H7 (cell line): ENCODE results near the gene PAQR3. TPM values are rescaled to one million over a fixed set of nuclear protein-coding genes. Genes with fewer than 3 reads are reported as not detected.
"Not testable (repeated sequence)": the region's sequence is repeated elsewhere in the genome, so short reads cannot be mapped to it uniquely, and the experiment has no call there.

ENCODE experiments used
- DNase-seq: peaks from one replicate; pipeline ENCODE4 v3.0.0; 2012
- H3K27me3 ChIP-seq: 2 replicates; pipeline ENCODE4 v1.6.0; 2011; ENCODE audit warnings: mild to moderate bottlenecking, low read length; ENCODE audit not compliant: control insufficient read depth, insufficient read depth
- H3K36me3 ChIP-seq: replicated peaks from 2 replicates; pipeline ENCODE4 v1.5.1; 2011; ENCODE audit warnings: low read length; ENCODE audit not compliant: control insufficient read depth, insufficient read depth
- H3K4me3 ChIP-seq: 2 replicates; pipeline ENCODE4 v1.5.1; 2011; ENCODE audit warnings: low read depth, mild to moderate bottlenecking, control low read depth, low read length, moderate library complexity; ENCODE audit not compliant: insufficient read depth
- total RNA-seq: library from RNA; depleted of rRNA; stranded (reverse); fragments of >200 nt; shearing (Covaris generic); gene quantifications from 2 replicates; pipeline ENCODE4 v1.2.3, GENCODE V29; 2014

The PAQR3 gene
- total RNA-seq, 1 experiment from 2014 or later = 23.9 TPM

- Histone ChIP-seq H3K27me3 (no peaks in the 10 kb centered on the region), H3K4me3 (no peak overlapping the region), H3K36me3 (no peaks in the 10 kb centered on the region)
- no peak for DNase-seq
Measured at GRCh38 chr4:78902298-78902697, 36.9 kb downstream of the PAQR3 start.

GRCh38 chr4:78901882-78902281, 37.4 kb downstream of the PAQR3 start:
- Histone ChIP-seq H3K36me3 (no peaks in the 10 kb centered on the region), H3K27me3 (no peaks in the 10 kb centered on the region), H3K4me3 (no peak overlapping the region)
- DNase-seq = no peak

DNA sequence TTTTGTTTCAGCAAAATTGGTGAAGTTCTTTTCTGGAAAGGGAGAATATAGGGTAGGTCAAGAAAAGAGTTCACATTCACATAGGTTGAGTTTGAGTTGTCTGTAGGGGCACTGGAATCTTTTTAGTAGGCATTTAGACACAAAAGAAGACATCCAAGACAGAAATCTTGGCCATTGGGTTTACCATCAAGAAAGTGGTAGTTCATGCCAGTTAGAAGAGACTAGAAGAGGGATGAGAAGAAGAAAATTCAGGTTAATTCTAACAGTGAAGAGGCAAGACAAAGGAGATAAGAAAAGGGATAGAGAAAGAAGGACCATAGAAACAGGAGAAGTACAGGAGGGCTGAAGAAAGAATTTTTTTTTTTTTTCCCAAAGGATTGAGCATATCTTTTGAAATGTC, 39.9 kb downstream of the PAQR3 start:
- Histone ChIP-seq H3K36me3 (no peaks in the 10 kb centered on the region), H3K27me3 (no peaks in the 10 kb centered on the region), H3K4me3 (no peak overlapping the region)
- DNase-seq = no peak

- Histone ChIP-seq H3K36me3 (peaks cover 1% of the 10 kb centered on the region; the same call in 1 of the 2 replicates), H3K4me3 (no peak overlapping the region), H3K27me3 (no peaks in the 10 kb centered on the region)
- DNase-seq = no peak
Measured at GRCh38 chr4:78889955-78890354, 49.3 kb downstream of the PAQR3 start.

- DNase-seq = no peak
- H3K4me3 ChIP-seq = no peak overlapping the region
- no peaks in the 10 kb centered on the region for H3K27me3 ChIP-seq
- H3K36me3 ChIP-seq = peaks cover 1% of the 10 kb centered on the region; the same call in 1 of the 2 replicates
Measured at GRCh38 chr4:78885598-78885997, 53.6 kb downstream of the PAQR3 start.

- H3K4me3 ChIP-seq = no peak overlapping the region
- DNase-seq = no peak
- no peaks in the 10 kb centered on the region; the same call in 1 of the 2 replicates for H3K36me3 ChIP-seq
- no peaks in the 10 kb centered on the region for H3K27me3 ChIP-seq
Measured at GRCh38 chr4:78880874-78881492, 58.3 kb downstream of the PAQR3 start.

- H3K27me3 ChIP-seq = no peaks in the 10 kb centered on the region
- no peak overlapping the region for H3K4me3 ChIP-seq
- H3K36me3 ChIP-seq = peaks cover 1% of the 10 kb centered on the region
- DNase-seq = no peak
Measured at GRCh38 chr4:78878031-78878430, 61.2 kb downstream of the PAQR3 start.

DNA sequence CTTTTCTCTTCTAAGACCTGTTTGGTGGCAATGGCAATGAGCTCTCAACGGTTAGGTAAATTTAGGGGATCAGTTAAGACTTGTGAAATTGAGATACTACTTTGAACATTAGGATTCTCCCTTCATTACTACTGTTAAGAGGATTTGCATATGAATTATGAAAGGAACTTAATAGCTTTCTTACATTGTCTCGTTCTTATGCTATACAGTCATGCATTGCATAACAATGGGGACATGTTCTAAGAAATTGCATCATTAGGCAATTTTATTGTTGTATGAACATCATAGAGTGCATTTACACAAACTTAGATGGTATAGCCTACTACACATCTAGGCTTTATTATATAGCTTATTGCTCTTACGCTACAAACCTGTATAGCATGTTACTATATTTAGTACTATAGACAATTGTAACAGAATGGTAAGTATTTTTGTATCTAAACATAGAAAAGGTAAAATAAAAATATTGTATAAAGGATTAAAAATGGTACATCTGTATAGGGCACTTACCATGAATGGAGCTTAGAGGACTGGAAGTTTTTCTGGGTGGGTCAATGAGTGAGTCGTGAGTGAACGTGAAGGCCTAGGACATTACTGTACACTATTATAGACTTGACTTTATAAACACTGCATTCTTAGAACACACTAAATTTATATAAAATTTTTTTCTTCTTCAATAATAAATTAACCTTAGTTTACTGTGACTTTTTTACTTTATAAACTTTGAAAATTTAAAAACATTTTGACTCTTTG, 62.5 kb downstream of the PAQR3 start:
- Histone ChIP-seq H3K4me3 (no peak overlapping the region), H3K27me3 (no peaks in the 10 kb centered on the region), H3K36me3 (peaks cover 1% of the 10 kb centered on the region)
- DNase-seq = no peak

DNA sequence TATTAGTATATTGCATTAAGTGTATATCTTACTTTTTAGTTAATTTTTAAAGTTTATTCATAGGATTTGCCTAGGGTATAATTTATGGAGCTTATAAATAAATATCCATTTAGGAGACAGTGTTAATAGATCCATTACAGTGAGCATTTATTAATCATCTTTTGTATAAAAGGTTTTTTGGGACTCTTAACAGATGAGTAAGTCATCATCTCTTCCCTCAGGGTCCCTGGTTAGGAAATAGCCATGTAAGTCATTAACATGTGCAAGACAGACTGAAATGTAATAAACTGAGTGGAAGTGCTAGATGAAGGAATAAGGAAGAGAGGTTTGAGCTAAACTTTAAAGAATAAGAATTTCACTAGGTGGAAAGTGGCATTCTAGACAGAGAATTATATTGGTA, 69.2 kb downstream of the PAQR3 start:
- Histone ChIP-seq H3K36me3 (peaks cover 1% of the 10 kb centered on the region), H3K27me3 (no peaks in the 10 kb centered on the region), H3K4me3 (no peak overlapping the region)
- no peak for DNase-seq

GRCh38 chr4:78868712-78869111, 70.5 kb downstream of the PAQR3 start:
- DNase-seq, H3K36me3 ChIP-seq, H3K27me3 ChIP-seq, H3K4me3 ChIP-seq: not testable (repeated sequence)

GRCh38 chr4:78865451-78865850, 73.8 kb downstream of the PAQR3 start:
- DNase-seq = no peak

GRCh38 chr4:78864405-78865024, 74.7 kb downstream of the PAQR3 start:
- peak; percentile 7 for DNase-seq
- no peak overlapping the region for H3K4me3 ChIP-seq
- no peaks in the 10 kb centered on the region for H3K36me3 ChIP-seq
- no peaks in the 10 kb centered on the region for H3K27me3 ChIP-seq

More at GRCh38 chr4:78865451-78865850, 73.8 kb downstream of the PAQR3 start:
- H3K36me3 ChIP-seq = no peaks in the 10 kb centered on the region
- H3K4me3 ChIP-seq = no peak overlapping the region
- no peaks in the 10 kb centered on the region for H3K27me3 ChIP-seq

DNA sequence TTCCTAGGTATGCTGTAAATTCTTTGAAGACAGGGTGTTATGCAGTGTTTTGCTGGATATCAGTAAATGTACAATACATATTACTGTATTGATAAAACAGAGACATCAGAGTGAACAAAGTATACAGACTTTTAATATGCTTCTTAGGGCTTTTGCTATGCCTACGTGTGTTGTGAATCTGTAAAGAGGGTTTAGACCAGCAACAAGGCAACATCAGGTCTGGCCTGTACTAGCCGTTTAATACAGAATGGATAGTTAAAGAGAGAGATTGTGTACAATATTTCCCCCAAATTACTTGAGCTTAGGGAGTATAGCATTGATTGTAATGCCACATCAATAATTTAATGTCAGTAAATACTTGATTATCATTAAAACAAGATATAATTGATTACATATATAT, 75.2 kb downstream of the PAQR3 start:
- Histone ChIP-seq H3K27me3 (no peaks in the 10 kb centered on the region), H3K36me3 (no peaks in the 10 kb centered on the region), H3K4me3 (no peak overlapping the region)
- DNase-seq = no peak

DNA sequence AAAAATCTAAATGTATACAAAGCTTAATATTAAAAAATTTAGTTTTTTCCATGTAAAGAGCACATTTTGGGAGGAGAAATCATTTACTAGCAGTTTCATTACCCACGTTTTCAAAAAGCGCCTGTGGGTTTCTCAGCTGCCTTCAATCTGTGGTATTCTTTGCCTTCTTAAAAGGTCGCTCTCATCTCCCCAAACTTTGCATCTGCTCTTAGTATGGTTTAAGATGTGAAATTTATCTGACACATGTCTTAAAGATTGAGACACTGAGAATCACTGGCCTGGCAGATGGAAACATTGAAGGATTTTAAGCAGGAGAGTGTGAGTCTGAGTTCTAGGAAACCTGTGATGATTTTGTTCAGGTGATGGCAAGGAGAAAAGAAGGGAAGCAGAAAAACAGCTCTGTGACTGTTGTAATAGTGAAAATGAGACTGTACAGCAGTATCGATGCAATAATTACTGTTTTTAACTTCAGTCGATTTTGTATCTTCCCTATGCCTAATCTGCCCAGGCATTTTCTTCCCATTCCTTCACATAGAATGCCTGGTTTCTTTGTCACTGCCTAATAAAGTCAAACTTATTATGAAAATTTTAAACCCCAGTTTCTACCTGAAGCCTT, 75.9 kb downstream of the PAQR3 start:
- DNase-seq = no peak
- Histone ChIP-seq H3K4me3 (no peak overlapping the region), H3K36me3 (no peaks in the 10 kb centered on the region), H3K27me3 (no peaks in the 10 kb centered on the region)

DNA sequence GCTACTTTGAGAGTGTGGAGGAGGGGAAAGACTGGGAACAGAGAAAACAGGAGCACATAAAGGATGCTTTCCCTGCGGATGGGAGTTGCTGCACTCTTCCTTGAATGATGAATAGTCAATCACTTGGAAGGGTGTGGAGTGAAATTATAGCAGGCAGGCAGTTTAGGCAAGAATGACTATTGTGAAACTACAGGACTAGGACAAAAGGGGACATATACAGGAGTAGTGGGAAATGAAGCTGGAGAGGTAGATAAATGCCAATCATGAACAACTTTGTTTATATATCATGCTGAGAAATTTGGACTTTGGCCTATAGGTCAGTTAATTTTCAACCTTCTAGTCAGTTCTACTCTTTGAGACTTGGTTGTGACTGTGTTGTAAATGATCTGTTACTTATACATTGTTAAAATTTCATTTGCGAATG, 76.9 kb downstream of the PAQR3 start:
- no peaks in the 10 kb centered on the region for H3K36me3 ChIP-seq
- H3K4me3 ChIP-seq = no peak overlapping the region
- no peaks in the 10 kb centered on the region for H3K27me3 ChIP-seq
- no peak for DNase-seq
